NCI-H2107 (cell line): Measurements from ENCODE around the gene CCNQ.
"Not testable (repeated sequence)": the region's sequence is repeated elsewhere in the genome, so short reads cannot be mapped to it uniquely, and the experiment has no call there.

Source experiments
- DNase-seq: peaks from one replicate; lab custom pipeline; 2025; lab: John Stamatoyannopoulos, UW

CCNQ gene

GRCh38 chrX:153623310-153624029 lies 24.5 kb upstream of the CCNQ start:
- DNase-seq = no peak

- no peak for DNase-seq
Observed at GRCh38 chrX:153622661-153623309, 23.8 kb upstream of the CCNQ start.

DNA sequence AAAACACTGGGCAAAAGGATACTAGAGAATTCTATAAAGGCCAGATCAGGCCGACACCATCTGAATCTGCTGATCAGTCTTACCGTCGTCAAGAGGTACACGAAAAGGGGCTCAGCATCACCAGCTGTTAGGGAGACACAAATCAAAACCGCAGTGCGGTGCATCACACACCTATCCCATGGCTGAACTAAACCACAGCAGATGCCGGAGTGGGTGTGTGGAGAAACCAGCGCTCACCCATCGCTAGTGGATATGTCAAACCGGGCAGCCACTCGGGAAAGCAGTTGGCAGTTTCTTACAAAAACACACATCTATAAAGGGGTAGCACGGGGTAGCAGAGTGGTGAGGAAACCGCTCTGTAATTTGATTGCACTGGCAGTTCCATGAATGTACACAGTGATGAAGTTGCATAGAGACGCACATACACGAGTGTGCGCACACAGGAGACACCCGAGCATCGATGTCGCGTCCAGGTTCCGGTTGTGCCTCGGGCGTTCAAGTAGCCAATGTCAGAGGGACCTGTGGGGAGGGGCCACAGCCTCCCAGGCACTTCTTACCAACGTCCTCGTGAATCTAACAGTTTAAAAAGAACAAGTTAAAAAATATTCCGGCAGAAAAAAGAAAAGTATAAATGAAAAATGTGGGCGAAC lies 23.1 kb upstream of the CCNQ start:
- DNase-seq = no peak

- DNase-seq = no peak
Observed at GRCh38 chrX:153620576-153620975, 21.6 kb upstream of the CCNQ start.

GRCh38 chrX:153614818-153615217 lies 15.9 kb upstream of the CCNQ start:
- DNase-seq = no peak

GRCh38 chrX:153612413-153612812 lies 13.5 kb upstream of the CCNQ start:
- no peak for DNase-seq

DNA sequence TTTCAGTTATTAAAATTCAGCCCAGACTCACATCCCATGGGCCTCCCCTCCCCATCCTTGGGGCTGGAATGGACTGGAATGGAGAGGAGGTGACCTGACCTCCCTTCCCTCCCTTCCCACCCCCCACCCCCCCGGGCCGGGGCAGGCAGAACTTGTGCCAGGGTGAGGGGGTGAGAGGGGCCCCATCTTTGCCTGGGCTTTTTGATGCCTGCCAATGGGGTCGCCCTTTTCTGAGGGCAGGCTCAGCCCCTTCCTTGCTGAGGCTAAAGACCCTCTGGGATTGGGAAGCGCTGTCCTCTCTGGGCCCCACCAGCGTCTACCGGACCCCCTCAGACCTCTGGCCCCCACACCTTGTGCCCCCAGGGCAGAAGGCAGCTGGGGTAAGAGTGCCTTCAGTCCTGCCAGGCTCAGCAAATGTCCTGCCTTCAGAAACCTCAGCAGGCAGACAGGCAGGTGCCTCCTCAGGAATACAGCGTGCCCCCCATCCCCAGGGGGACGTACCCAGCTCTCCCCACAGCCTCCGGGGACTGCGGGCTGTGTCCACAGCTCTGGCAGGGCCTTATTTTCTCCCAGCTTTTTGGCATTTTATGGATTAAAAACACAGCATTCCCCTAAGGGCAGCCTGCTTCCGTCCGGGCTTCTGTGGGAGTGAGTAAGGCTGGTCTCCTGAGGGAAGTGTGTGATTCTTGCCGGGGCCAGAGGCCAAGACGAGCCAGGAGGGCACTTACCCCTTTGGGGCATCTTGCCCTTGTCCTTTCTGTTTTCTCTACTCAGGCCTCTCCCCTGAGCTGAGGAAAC lies 12.6 kb upstream of the CCNQ start:
- DNase-seq = no peak

- no peak for DNase-seq
Observed at GRCh38 chrX:153610836-153611213, 11.9 kb upstream of the CCNQ start.

GRCh38 chrX:153609917-153610835 lies 11.2 kb upstream of the CCNQ start:
- DNase-seq = peak; percentile 25

GRCh38 chrX:153608806-153609205 lies 9.9 kb upstream of the CCNQ start:
- DNase-seq = no peak

- DNase-seq = no peak
Observed at GRCh38 chrX:153608376-153608775, 9.4 kb upstream of the CCNQ start.

DNA sequence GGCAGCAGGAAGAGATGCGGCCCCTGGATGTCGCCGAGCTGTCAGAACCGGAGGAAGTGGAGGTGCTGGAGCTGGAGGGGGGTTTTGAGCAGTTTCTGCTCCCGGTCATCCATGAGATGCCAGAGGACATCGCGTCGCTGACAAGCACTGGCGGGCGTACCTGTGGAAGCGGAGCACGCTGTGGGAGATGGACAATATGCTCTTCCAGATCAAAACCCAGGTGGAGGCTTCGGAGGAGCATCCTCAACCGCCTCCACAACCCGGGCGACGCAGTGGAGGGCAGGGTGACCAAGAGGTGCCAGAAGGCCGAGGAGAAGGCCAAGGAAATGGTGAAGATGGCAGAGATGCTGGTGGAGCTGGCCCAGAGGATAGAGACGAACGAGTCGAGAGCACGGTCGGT lies 7.6 kb upstream of the CCNQ start:
- no peak for DNase-seq

GRCh38 chrX:153604666-153605380 lies 5.9 kb upstream of the CCNQ start:
- DNase-seq = not testable (repeated sequence)

DNA sequence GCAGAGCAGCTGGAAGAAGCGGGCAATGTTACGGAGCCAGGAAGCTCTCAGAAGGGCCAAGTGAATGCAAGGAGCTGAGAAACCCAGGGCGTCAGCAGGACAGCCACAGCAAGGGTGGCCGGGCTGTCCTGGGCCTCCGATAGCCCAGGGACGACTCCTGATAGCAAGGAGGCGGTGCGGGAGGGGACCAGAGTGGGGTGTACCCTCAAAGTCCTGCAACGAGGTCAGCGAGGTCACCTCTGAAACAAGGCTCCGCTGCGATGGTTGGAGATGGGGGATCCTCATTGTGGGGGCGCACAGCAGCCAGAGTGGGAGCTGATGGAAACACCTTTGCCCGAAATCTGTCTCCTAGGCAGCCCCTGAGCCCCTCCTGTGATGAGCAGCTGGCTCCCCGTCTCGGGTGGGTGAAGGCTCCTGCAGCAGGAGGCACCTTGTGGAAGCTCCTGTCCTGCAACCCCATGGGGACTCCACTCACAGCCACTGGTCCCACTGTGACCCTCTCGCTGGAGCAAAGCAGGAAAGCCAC lies 4.3 kb upstream of the CCNQ start:
- no peak for DNase-seq

GRCh38 chrX:153602601-153603000 lies 3.7 kb upstream of the CCNQ start:
- no peak for DNase-seq

DNA sequence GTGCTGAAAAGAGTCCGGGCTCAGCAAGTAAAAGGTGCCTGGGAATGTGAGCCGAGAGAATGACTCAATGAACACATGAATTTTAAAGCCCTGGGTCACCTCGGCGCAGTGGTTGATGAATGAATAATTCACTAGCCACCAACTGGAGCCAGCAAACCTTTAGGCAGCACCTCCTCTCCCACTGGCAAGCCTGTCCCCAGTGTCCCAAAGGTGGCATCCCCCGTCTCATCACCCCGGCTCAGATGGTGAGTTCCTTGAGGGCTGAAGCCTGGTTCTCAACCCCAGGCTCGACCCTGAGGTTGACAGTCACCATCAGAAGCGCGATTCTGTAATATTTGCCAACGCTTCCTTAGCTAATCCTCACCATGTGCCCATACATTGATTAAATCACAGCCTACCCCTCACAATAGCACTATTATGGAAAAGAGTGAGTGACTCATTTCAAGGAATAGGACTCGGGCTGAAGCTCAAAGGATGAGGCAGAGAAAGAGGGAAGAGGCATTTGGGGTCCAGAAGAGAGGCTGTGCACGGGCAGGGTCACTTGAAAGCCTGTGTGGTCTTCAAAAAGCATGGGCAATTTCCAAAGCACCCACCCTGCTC lies 2.7 kb upstream of the CCNQ start:
- no peak for DNase-seq

DNA sequence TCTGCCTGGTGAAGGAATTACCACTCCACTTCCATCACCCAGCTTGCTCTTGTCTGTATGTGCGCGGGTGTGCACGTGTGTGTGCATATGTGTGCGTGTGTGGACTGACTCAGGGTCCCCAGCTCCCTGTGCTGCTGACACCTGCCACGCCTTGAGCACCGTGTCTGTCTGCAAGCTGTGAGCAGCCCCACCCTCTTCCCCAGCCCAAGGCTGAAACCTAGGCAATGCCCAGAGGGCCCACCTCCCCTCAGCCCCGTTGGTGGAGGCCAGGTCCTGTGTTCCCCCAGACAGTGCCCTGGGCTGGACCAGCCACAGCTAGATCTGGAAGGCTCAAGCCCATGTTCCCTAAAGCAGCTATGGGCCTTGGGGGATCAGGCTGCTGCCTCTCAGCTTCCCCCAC lies 2.0 kb upstream of the CCNQ start:
- no peak for DNase-seq

- no peak for DNase-seq
Observed at GRCh38 chrX:153600032-153600373, 1.1 kb upstream of the CCNQ start.

DNA sequence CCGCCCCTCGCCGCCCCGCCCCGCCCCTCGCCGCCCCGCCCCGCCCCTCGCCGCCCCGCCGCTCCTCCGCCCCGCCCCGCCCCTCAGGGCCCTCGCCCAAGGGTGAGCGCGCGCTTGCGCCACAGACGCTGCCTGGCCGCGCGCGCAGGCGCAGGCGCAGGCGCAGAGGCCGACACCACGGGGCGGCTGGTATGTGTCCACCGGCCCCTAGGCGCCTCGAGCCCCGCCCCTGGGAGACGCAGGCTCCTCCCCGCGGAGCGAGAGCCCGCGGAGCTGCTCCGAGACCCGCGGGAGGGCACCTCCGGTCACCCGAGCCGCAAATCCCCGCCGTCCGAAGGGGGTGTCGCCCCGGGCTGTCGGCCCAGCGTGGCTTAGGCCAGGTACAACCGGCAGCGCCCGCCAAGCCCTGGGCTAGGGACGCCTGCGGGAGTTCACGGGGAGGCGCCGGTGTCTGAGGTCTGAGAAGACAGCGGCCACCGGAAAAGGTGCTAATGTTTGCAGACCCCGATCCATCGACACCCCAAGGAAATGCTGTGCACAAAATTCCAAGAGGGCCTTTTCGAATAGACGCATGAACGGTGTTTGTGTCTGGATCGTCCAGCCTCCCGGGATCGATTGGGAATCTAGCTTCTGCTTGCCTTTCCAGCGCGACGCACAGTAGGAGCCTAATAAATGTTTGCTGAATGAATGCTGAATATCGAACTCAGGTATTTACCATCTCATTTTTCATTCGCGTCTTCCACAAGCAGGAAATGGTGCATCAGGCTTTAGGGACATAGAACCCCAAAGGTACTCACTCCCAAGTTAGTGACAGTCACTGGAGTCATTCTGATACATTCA lies 473 bp upstream of the CCNQ start:
- peak; percentile 84 for DNase-seq
